ENCODE measurements around the gene SNX11.

- no peak for TF ChIP-seq CTCF (IDR thresholded peaks at IDR 0.05; ENCODE audit: low read length)
- no peak for TF ChIP-seq EZH2 (IDR thresholded peaks at IDR 0.05; ENCODE audit: borderline replicate concordance, low read length)
Measured at GRCh38 chr17:48128400-48128799, 20.8 kb downstream of the SNX11 start.

Data from OCI-LY1 (cell line).